Upper lobe of right lung (tissue), 1 donor: ENCODE data around the gene CAPSL. TPM values are rescaled to one million over a fixed set of nuclear protein-coding genes. Genes with fewer than 3 reads are reported as not detected.
"Not testable (repeated sequence)": the region's sequence is repeated elsewhere in the genome, so short reads cannot be mapped to it uniquely, and the experiment has no call there.

ENCODE experiments used
- ATAC-seq: fragments of 200-7000 bp; cut with Tn5 transposase; one replicate; pipeline ENCODE4 v1.9.1; 2020; ENCODE audit warnings: mild to moderate bottlenecking, moderate library complexity
- DNase-seq: peaks from one replicate; pipeline ENCODE4 v3.0.0-alpha.2; 2020
- H3K27ac ChIP-seq: fragments of 200-600 bp; one replicate; pipeline ENCODE4 v1.8.0; 2022
- H3K27me3 ChIP-seq: fragments of 200-600 bp; one replicate; pipeline ENCODE4 v1.8.0; 2022; ENCODE audit warnings: mild to moderate bottlenecking
- H3K36me3 ChIP-seq: fragments of 200-600 bp; one replicate; pipeline ENCODE4 v1.8.0; 2022
- H3K4me1 ChIP-seq: fragments of 200-600 bp; one replicate; pipeline ENCODE4 v1.8.0; 2022
- H3K4me3 ChIP-seq: fragments of 200-600 bp; one replicate; pipeline ENCODE4 v1.8.0; 2022; ENCODE audit warnings: mild to moderate bottlenecking
- H3K9me3 ChIP-seq: fragments of 200-600 bp; one replicate; pipeline ENCODE4 v1.8.0; 2022
- intact Hi-C: fragments of 100-400 bp; cut with DNase I; formaldehyde crosslinking; loops from one replicate; pipeline ENCODE4 v1.11.0; 2022
- long read RNA-seq: library from polyadenylated mRNA; unstranded; transcript quantifications from one replicate; pipeline ENCODE4 v2.0.0, GENCODE V29; 2021
- total RNA-seq: library from RNA; stranded (reverse); fragmentation: NEBNext Ultra II Directional; extraction: Animal tissue kit (Norgen Biotek cat#: 25700); gene quantifications from one replicate; pipeline ENCODE4 v1.2.1, GENCODE V29; 2021
- TF ChIP-seq, protein P1 (sequence below): fragments of 200-600 bp; IDR thresholded peaks from one replicate; pipeline ENCODE4 v1.8.0; 2022; ENCODE audit warnings: antibody characterized with exemption
- donor health status: DM: no; HTN: yes; CAD: no; lungs with severe emphysema.

The CAPSL gene
- not detected for total RNA-seq
- long read RNA-seq, result 0 reads

DNA sequence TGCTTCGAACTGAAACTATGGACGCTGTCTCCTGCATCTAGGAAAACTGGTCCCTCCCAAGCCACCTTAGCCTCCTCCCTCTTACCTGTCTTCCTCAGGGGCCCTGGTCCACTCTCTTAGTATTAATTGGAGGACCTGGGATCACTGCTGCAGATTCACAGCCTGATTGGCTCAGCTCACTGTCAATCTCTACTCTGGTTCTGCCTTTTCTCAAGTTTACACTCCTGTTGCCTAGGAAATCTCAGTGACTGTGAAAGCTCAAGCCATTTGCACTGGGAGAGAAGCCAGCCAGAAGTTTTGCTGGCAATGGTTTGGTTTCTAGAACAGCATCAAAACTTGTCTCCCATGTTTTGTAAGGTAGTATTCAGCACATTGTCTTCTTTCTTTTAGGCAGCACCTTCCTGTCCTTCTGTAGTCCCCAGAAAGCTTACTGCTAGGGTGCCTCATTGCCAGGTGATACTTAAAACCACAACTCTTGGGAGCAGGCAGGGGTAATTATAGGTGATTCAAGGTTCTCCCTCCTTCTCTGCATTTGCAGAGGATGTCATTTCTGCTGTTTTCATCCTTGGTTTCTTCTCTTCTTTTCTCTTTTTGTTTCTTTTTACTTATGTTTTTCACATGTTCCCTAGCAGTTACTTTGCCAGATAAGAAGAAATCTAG lies at the start of gene CAPSL:
Gene CAPSL, minus strand, starts transcription at position 55 of the 660 bp plus-strand sequence. CDS start 17,502 bp downstream, outside the sequence.
- DNase-seq (no peak), ATAC-seq (peak; percentile 86)
- Histone ChIP-seq H3K4me3 (no peak within 1 kb of the TSS), H3K27ac (no peak within 1 kb of the TSS), H3K36me3 (no peaks in the 10 kb centered on the region), H3K4me1 (no peaks in the 10 kb centered on the region), H3K9me3 (no peaks in the 10 kb centered on the region), H3K27me3 (no peaks in the 10 kb centered on the region)
- TF ChIP-seq, protein P1, sequence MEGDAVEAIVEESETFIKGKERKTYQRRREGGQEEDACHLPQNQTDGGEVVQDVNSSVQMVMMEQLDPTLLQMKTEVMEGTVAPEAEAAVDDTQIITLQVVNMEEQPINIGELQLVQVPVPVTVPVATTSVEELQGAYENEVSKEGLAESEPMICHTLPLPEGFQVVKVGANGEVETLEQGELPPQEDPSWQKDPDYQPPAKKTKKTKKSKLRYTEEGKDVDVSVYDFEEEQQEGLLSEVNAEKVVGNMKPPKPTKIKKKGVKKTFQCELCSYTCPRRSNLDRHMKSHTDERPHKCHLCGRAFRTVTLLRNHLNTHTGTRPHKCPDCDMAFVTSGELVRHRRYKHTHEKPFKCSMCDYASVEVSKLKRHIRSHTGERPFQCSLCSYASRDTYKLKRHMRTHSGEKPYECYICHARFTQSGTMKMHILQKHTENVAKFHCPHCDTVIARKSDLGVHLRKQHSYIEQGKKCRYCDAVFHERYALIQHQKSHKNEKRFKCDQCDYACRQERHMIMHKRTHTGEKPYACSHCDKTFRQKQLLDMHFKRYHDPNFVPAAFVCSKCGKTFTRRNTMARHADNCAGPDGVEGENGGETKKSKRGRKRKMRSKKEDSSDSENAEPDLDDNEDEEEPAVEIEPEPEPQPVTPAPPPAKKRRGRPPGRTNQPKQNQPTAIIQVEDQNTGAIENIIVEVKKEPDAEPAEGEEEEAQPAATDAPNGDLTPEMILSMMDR, result no peak
- intact Hi-C loops, result no loop called here

DNA sequence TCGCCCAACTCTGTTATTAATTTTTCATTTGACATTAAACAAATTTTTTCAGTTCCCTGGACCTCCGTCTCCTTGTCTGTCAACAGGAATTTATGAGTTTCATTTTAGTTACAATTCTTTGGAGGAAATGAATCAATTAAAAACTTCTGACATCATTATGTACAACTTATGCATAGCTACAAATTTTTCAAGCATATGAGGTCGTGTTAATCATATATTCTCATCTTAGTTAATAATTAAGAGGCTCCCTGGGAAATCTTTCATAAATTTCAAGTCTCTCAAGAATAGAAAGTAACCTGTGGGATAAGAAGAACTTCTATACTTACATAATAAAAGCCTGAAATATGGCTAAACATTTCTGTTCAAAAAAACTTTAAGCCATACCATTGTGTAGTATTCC lies 49.4 kb upstream of the CAPSL start:
- H3K4me3 ChIP-seq, result no peak overlapping the region
- no peaks in the 10 kb centered on the region for H3K36me3 ChIP-seq
- TF ChIP-seq, protein P1, result no peak
- DNase-seq (no peak), ATAC-seq (no peak)
- H3K9me3 ChIP-seq, result no peaks in the 10 kb centered on the region
- intact Hi-C loops, result no loop called here
- H3K27ac ChIP-seq, result no peak overlapping the region
- H3K27me3 ChIP-seq, result peaks cover 4% of the 10 kb centered on the region
- no peaks in the 10 kb centered on the region for H3K4me1 ChIP-seq

DNA sequence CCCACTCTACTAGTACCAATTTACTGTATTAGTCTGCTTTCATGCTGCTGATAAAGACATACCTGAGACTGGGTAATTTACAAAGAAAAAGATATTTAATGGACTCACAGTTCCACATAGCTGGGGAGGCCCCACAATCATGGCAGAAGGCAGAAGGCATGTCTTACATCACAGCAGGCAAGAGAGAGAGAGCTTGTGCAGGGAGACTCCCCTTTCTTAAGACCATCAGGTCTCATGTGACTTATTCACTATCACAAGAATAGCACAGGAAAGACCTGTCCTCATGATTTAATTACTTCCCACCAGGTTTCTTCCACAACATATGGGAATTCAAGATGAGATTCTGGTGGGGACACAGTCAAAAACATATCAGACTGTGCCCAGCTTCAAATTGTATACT lies 41.3 kb upstream of the CAPSL start:
- no peaks in the 10 kb centered on the region for H3K36me3 ChIP-seq
- H3K9me3 ChIP-seq, result no peaks in the 10 kb centered on the region
- H3K4me3 ChIP-seq, result no peak overlapping the region
- no peaks in the 10 kb centered on the region for H3K27me3 ChIP-seq
- TF ChIP-seq, protein P1, result no peak
- no peaks in the 10 kb centered on the region for H3K4me1 ChIP-seq
- intact Hi-C loops, result no loop called here
- DNase-seq (no peak), ATAC-seq (no peak)
- no peak overlapping the region for H3K27ac ChIP-seq

DNA sequence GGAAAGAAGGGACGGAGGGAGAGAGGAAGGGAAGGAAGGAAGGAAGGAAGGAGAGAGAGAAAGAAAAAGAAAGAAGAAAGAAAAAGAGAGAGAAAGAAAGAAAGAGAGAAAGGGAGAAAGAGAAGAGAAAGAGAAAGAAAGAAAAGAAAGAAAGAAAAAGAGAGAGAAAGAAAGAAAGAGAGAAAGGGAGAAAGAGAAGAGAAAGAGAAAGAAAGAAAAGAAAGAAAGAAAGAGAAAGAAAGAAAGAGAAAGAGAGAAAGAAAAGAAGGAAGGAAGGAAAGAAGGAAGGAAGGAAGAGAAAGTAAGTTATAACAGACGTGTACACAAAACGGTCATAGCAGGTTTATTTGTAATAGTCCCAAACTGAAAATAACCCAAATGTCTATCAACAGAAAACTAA lies 38.4 kb upstream of the CAPSL start:
- DNase-seq, H3K9me3 ChIP-seq, H3K4me1 ChIP-seq, H3K27me3 ChIP-seq, ATAC-seq, H3K36me3 ChIP-seq, intact Hi-C loops, H3K27ac ChIP-seq, H3K4me3 ChIP-seq: not testable (repeated sequence)

DNA sequence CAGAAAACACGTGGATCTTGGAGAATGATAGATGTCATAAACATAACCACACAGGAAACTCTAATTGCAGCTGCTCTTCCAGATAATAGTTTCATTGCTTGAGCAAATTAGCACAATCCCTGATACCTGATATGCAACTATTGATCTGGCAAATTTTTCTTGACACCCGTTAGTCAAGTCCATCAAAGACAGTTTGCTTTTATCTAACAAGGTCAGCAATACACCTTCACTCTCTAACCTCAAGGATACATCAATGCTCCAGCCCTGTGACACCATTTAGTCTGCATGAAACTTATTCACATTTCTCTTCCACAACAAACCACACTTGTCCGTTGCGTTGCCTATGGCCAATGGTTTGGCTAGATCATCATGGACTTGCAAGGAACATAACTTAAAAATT lies 36.1 kb upstream of the CAPSL start:
- TF ChIP-seq, protein P1, result no peak
- no peaks in the 10 kb centered on the region for H3K9me3 ChIP-seq
- no peak overlapping the region for H3K27ac ChIP-seq
- intact Hi-C loops, result no loop called here
- no peaks in the 10 kb centered on the region for H3K36me3 ChIP-seq
- no peak overlapping the region for H3K4me3 ChIP-seq
- ATAC-seq (no peak), DNase-seq (no peak)
- no peaks in the 10 kb centered on the region for H3K27me3 ChIP-seq
- no peaks in the 10 kb centered on the region for H3K4me1 ChIP-seq

DNA sequence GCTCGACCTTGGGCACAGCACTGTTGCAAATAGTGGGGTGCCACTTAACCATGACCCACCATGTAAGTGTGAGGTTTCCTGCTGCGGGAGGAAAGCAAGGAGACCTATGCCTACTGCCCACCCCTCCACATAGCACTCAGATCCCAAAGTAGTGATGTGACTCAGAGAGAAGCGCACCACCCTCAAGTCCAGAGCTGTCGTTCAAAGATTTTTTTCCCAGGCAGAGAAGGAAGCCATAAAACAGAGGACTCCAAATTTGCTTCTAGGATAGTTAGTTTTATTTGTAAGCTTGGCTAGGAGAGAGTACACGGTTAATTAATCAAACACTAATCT lies 33.4 kb upstream of the CAPSL start:
- H3K9me3 ChIP-seq, result no peaks in the 10 kb centered on the region
- H3K27me3 ChIP-seq, result no peaks in the 10 kb centered on the region
- no peak for ATAC-seq
- no peak for DNase-seq
- TF ChIP-seq, protein P1, result no peak
- intact Hi-C loops, result no loop called here
- H3K4me3 ChIP-seq, result no peak overlapping the region
- no peaks in the 10 kb centered on the region for H3K4me1 ChIP-seq
- H3K36me3 ChIP-seq, result no peaks in the 10 kb centered on the region
- H3K27ac ChIP-seq, result no peak overlapping the region
